HepG2 (cell line): Measurements from ENCODE around the gene SLC6A9. TPM values are rescaled to one million over a fixed set of nuclear protein-coding genes. Genes with fewer than 3 reads are reported as not detected.
A peak's percentile ranks its signal among the peaks of the same experiment; 100 is the strongest.

ENCODE experiments used
- AHDC1 ChIP-seq: sonication (generic); formaldehyde crosslinking; IDR thresholded peaks from 2 replicates; pipeline ENCODE4 v1.5.1; 2020; ENCODE audit warnings: mild to moderate bottlenecking, missing genetic modification reagents, borderline replicate concordance
- ELF1 ChIP-seq: sonication (generic); formaldehyde crosslinking; IDR thresholded peaks from 2 replicates; pipeline ENCODE4 v1.4.0; 2020; ENCODE audit warnings: missing genetic modification reagents
- HMGA1 ChIP-seq: sonication (generic); formaldehyde crosslinking; conservative IDR thresholded peaks from 2 replicates; pipeline ENCODE4 v1.4.0; 2020; ENCODE audit warnings: missing genetic modification reagents
- HOXA3 ChIP-seq: sonication (generic); formaldehyde crosslinking; IDR thresholded peaks from 2 replicates; pipeline ENCODE4 v1.5.0; 2020; ENCODE audit warnings: missing genetic modification reagents
- JDP2 ChIP-seq: sonication (generic); formaldehyde crosslinking; IDR thresholded peaks from 2 replicates; pipeline ENCODE4 v1.8.1; 2022; ENCODE audit warnings: missing genetic modification reagents, borderline replicate concordance
- KLF15 ChIP-seq: sonication (generic); formaldehyde crosslinking; IDR thresholded peaks from 2 replicates; pipeline ENCODE4 v1.8.1; 2023; ENCODE audit warnings: borderline replicate concordance, mild to moderate bottlenecking, inconsistent platforms, missing genetic modification reagents, mixed read lengths
- MBNL3 ChIP-seq: fragments of 250-450 bp; sonication (Bioruptor Pico); conservative IDR thresholded peaks from 2 replicates; pipeline ENCODE4 v1.8.0; 2022; ENCODE audit warnings: mild to moderate bottlenecking, inconsistent platforms
- MXI1 ChIP-seq: IDR thresholded peaks from 3 replicates; pipeline ENCODE4 v1.6.1; 2012; ENCODE audit warnings: low read depth, low read length, inconsistent platforms, borderline replicate concordance
- MYPOP ChIP-seq: sonication (generic); formaldehyde crosslinking; IDR thresholded peaks from 2 replicates; pipeline ENCODE4 v1.8.1; 2023; ENCODE audit warnings: mild to moderate bottlenecking, moderate library complexity, missing genetic modification reagents
- MZF1 ChIP-seq: sonication (generic); formaldehyde crosslinking; IDR thresholded peaks from 2 replicates; pipeline ENCODE4 v1.8.1; 2023; ENCODE audit warnings: mild to moderate bottlenecking, missing genetic modification reagents, borderline replicate concordance
- PHF21A ChIP-seq: sonication (generic); formaldehyde crosslinking; IDR thresholded peaks from 2 replicates; pipeline ENCODE4 v1.5.0; 2020; ENCODE audit warnings: mild to moderate bottlenecking, missing genetic modification reagents
- SIX4 ChIP-seq: sonication (generic); formaldehyde crosslinking; IDR thresholded peaks from 2 replicates; pipeline ENCODE4 v1.4.0; 2020; ENCODE audit warnings: missing genetic modification reagents
- SNRNP70 ChIP-seq: fragments of 200-400 bp; formaldehyde crosslinking; IDR thresholded peaks from 2 replicates; pipeline ENCODE4 v1.6.1; 2017; ENCODE audit warnings: mild to moderate bottlenecking, low read depth, low read length, moderate library complexity
- SOX5 ChIP-seq: IDR thresholded peaks from 2 replicates; pipeline ENCODE4 v1.6.1; 2016; ENCODE audit warnings: borderline replicate concordance
- TAF1 ChIP-seq: sonication (generic); formaldehyde crosslinking; IDR thresholded peaks from 2 replicates; pipeline ENCODE4 v1.4.0; 2020; ENCODE audit warnings: missing genetic modification reagents
- ZNF530 ChIP-seq: sonication (generic); formaldehyde crosslinking; IDR thresholded peaks from 2 replicates; pipeline ENCODE4 v1.5.0; 2020; ENCODE audit warnings: low read depth, mild to moderate bottlenecking, missing genetic modification reagents
- ZNF546 ChIP-seq: sonication (generic); formaldehyde crosslinking; conservative IDR thresholded peaks from 2 replicates; pipeline ENCODE4 v1.8.1; 2023; ENCODE audit warnings: mild to moderate bottlenecking, missing genetic modification reagents
- ZNF678 ChIP-seq: sonication (generic); formaldehyde crosslinking; IDR thresholded peaks from 2 replicates; pipeline ENCODE4 v1.4.0; 2020; ENCODE audit warnings: mild to moderate bottlenecking, missing genetic modification reagents
- ZNF75D ChIP-seq: sonication (generic); formaldehyde crosslinking; IDR thresholded peaks from 2 replicates; pipeline ENCODE4 v1.8.1; 2023; ENCODE audit warnings: missing genetic modification reagents, mild to moderate bottlenecking, borderline replicate concordance
- polyA plus RNA-seq, 8 experiments: library from polyadenylated mRNA; depleted of rRNA in 3 of 8; stranded (reverse) in 7 of 8; unstranded in 1 of 8; fragments of >200 nt; fragmentation: Illumina TruSeq in 4 of 8; extraction: Trizol in 4 of 8; gene quantifications; 2 replicates each; pipeline versions ENCODE4 v1.2.1 to v1.2.3, GENCODE V29; 2011 to 2016; ENCODE audit warnings: low read depth in 4 of 8, missing spikeins in 1 of 8, mixed read lengths in 1 of 8; ENCODE audit not compliant: insufficient read depth in 1 of 8
- total RNA-seq, 5 experiments: library from RNA; depleted of rRNA; stranded (reverse); fragments of >200 nt; fragmentation: Illumina TruSeq; extraction: Trizol; gene quantifications; 2 replicates each; pipeline ENCODE4 v1.2.3, GENCODE V29; 2016; ENCODE audit warnings: low read depth in 1 of 5
- TF ChIP-seq, protein P1 (sequence below), 2 experiments: fragments of 450-650 bp in 1 of 2; sonication (generic) in 1 of 2; formaldehyde crosslinking; IDR thresholded peaks; 2 replicates each; pipeline versions ENCODE4 v1.5.0 to v1.8.0; 2020 to 2022; ENCODE audit warnings: mild to moderate bottlenecking in 1 of 2, missing genetic modification reagents in 1 of 2
- TF ChIP-seq, protein P2 (sequence below): sonication (generic); formaldehyde crosslinking; IDR thresholded peaks from 2 replicates; pipeline ENCODE4 v1.5.1; 2020; ENCODE audit warnings: mild to moderate bottlenecking, moderate library complexity, missing genetic modification reagents

The SLC6A9 gene
- total and polyA plus RNA-seq, 2 of the 13 experiments (the other 11 are each of a cell fraction or from before 2014, with no cell fraction given) = 8.5 to 9.9 TPM

- TF ChIP-seq, protein P1, sequence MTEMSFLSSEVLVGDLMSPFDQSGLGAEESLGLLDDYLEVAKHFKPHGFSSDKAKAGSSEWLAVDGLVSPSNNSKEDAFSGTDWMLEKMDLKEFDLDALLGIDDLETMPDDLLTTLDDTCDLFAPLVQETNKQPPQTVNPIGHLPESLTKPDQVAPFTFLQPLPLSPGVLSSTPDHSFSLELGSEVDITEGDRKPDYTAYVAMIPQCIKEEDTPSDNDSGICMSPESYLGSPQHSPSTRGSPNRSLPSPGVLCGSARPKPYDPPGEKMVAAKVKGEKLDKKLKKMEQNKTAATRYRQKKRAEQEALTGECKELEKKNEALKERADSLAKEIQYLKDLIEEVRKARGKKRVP (CRISPR knock-in tag; IDR thresholded peaks at IDR 0.05) = peak; percentile 72 to 99; a peak in 3 of 4 replicates
- TF ChIP-seq AHDC1 (CRISPR knock-in tag) (0 out of 2 replicates have a peak, but pooled peaks have one; percentile 34), KLF15 (CRISPR knock-in tag) (no peak), HOXA3 (CRISPR knock-in tag) (peak; percentile 30; the same call in 1 of the 2 replicates), SNRNP70 (no peak), ELF1 (peak; percentile 32; the same call in 1 of the 2 replicates), PHF21A (no peak), MYPOP (CRISPR knock-in tag) (no peak), SOX5 (CRISPR knock-in tag) (no peak), ZNF546 (CRISPR knock-in tag) (peak; percentile 78), MZF1 (no peak), ZNF678 (0 out of 2 replicates have a peak, but pooled peaks have one; percentile 58), TAF1 (CRISPR knock-in tag) (no peak; the same call in 1 of the 2 replicates), JDP2 (CRISPR knock-in tag) (no peak; the same call in 1 of the 2 replicates), SIX4 (no peak), MXI1 (peak; percentile 73; the same call in 2 of the 3 replicates), ZNF75D (CRISPR knock-in tag) (no peak), MBNL3 (CRISPR knock-in tag) (no peak), HMGA1 (CRISPR knock-in tag) (no peak), ZNF530 (CRISPR knock-in tag) (no peak)
- TF ChIP-seq, protein P2, sequence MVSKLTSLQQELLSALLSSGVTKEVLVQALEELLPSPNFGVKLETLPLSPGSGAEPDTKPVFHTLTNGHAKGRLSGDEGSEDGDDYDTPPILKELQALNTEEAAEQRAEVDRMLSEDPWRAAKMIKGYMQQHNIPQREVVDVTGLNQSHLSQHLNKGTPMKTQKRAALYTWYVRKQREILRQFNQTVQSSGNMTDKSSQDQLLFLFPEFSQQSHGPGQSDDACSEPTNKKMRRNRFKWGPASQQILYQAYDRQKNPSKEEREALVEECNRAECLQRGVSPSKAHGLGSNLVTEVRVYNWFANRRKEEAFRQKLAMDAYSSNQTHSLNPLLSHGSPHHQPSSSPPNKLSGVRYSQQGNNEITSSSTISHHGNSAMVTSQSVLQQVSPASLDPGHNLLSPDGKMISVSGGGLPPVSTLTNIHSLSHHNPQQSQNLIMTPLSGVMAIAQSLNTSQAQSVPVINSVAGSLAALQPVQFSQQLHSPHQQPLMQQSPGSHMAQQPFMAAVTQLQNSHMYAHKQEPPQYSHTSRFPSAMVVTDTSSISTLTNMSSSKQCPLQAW (CRISPR knock-in tag) = no peak
Observed at GRCh38 chr1:44029911-44030604, 1.2 kb downstream of the SLC6A9 start (continued).
